GM18508 (cell line): Measurements from ENCODE around the gene MYO1D.

ENCODE experiments used
- ATAC-seq: cut with Tn5 transposase; IDR thresholded peaks from one replicate; pipeline ENCODE4 v1.9.1; 2021; ENCODE audit warnings: moderate number of reproducible peaks; ENCODE audit not compliant: insufficient read depth, unreplicated experiment

The MYO1D gene

DNA sequence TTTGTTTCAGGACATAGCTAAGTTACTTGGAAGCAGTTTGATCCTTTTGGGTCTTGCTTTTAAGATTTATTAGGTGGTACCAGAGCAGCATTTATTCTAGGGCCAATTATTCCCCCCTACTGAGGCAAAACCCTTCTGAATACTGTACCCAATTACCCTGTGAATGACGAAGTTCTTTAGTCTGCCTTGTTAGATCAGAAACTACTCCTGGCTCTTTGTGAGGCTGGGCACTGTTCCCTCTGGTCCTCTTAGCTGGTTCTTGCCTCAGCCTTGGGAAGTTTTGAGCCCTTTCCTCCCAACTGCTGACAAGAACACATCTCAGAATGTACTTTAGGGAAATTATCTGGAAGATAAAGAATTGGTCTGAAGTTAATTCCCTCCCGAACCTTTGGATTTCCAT lies 274.5 kb downstream of the MYO1D start:
- ATAC-seq, result no peak

DNA sequence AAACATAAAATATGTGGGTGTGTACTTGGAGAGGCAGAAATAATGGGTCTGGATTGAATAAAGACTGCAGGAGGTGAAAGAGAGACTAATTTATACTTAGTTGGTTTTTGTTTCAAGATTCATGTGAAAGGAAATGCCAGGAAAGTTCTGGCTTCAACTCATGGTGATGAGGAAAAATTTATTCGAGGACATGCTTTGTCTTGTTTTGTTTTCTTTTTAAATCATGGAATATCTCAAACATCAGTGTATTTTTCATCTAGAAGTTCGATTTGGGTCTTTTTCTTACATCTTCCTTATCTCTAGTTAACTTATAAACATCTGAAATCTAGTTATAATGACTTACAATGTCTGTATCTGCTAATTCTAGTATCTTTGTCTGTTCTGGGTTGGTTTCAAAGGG lies 275.1 kb downstream of the MYO1D start:
- ATAC-seq, result no peak

- ATAC-seq, result no peak
Observed at GRCh38 chr17:32596628-32597027, 280.3 kb downstream of the MYO1D start.

GRCh38 chr17:32596206-32596605 lies 280.7 kb downstream of the MYO1D start:
- no peak for ATAC-seq

DNA sequence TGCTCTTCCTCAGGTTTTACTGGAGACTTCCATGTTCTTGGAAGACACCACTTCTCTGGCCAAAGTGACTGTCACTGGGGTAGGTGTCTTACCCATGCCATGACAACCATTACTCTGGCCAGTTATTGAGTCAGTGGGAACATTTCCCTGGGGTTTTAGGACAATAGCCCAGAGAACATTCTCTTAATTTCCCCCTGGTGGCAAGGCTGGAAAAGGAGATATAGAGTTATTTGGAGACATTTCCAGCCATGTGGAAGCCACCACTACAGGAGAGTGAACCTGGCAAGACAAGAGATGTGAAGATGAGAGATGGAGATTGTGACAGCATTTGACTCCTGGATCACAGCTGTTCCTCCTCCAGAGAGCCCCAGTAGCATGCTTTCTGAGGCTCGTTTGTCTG lies 283.9 kb downstream of the MYO1D start:
- no peak for ATAC-seq

DNA sequence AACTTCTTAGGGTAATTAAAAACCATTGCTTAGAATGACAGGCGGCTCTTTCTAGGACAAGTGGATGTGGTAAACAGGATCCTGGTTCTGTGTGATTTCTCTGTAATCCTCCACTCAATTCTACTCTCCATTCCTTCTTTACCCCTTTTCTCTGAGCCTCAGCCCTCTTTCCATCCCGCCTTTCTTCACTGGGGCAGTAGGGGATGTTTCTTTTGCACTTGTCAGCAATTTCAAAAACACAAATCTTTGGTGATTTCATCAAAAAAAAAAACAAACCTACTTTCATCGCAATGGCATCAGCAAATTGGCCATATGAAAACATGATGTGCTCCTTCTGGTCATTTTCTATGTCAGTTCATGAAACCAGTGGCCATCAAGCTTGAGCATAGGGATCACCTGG lies 285.5 kb downstream of the MYO1D start:
- ATAC-seq, result no peak

GRCh38 chr17:32590974-32591373 lies 285.9 kb downstream of the MYO1D start:
- no peak for ATAC-seq

DNA sequence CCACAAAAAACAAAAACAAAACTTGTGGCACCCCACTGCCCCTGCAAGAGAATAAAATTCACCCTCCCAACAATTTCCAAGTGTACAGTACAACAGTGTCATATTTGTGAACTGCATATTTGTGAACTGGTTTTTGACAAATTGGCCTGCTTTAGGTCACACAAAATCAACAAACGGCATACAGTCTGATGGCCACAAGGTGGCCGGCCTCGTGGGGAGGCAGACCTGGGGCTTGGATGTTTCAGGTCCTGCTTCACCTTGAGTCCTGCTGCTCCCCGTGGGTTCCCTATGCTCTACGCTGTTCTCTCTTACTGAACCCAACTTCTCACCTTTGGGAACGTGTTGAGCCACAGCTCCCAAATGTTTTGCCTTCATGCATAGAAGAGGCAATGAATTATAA lies 287.9 kb downstream of the MYO1D start:
- no peak for ATAC-seq

GRCh38 chr17:32588135-32588534 lies 288.8 kb downstream of the MYO1D start:
- ATAC-seq, result no peak

- ATAC-seq, result no peak
Observed at GRCh38 chr17:32586666-32587065, 290.3 kb downstream of the MYO1D start.

- ATAC-seq, result no peak
Observed at GRCh38 chr17:32584792-32585191, 292.1 kb downstream of the MYO1D start.

GRCh38 chr17:32583053-32583452 lies 293.9 kb downstream of the MYO1D start:
- no peak for ATAC-seq

DNA sequence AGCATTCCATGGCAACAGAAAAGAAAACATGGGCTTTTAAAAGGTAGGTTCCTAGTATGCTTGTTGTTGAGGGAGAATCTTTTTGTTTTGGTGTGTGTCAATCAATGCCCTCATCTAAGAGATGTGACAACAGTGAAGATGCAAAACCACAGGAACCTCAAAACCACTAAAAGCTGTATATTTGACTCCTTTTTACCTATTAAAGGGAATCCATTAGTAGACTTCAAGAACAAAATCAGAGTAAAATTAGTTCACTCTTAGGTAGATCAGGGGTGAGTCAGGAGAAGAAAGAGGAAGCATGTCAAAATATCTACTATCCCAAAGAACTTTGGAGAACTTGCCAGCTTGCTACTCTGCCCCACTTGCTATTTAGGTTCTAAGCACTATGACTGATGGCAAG lies 301.1 kb downstream of the MYO1D start:
- ATAC-seq, result no peak

GRCh38 chr17:32570081-32570396 lies 306.9 kb downstream of the MYO1D start:
- no peak for ATAC-seq

- no peak for ATAC-seq
Observed at GRCh38 chr17:32569171-32570080, 307.5 kb downstream of the MYO1D start.

DNA sequence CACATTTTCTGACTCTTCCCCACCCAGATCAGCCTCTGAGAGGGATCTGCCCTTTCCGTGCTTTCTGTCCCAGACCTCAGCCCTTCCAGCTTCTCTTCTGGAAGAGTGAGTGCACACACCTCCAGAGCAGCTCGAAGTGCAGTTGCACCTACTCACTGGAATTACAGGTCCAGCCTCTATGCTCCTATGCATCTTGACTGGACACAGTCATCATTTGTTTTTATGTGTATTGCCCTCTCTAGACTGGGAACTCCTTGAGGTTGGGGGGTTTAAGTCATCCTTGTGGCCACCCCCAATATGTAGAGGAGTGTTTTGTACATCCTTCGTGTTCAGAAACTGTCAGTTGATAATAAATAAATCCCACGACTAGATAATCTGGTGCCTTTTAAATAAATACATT lies 308.2 kb downstream of the MYO1D start:
- ATAC-seq, result no peak

GRCh38 chr17:32567511-32567910 lies 309.4 kb downstream of the MYO1D start:
- ATAC-seq, result no peak

GRCh38 chr17:32567086-32567485 lies 309.8 kb downstream of the MYO1D start:
- ATAC-seq, result no peak

GRCh38 chr17:32566303-32566702 lies 310.6 kb downstream of the MYO1D start:
- ATAC-seq, result no peak

DNA sequence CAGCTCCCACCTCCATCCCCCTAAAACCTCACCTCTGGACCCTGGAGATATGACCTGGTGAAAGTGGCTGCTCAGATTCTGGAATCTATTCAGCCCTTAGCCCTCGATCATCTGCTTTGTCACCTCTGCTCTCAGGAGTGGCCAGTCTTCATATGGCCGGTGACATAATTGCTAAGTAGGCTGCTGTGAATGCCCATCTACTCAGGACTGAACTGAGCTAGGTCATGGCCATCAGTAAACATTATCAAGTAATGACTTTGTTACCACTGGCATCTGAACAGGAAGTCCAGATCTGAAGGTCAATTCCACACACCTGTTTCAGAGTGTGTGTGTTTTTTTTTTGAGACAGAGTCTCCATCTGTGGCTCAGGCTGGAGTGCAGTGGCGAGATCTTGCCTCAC lies 311.5 kb downstream of the MYO1D start:
- no peak for ATAC-seq

- no peak for ATAC-seq
Observed at GRCh38 chr17:32564325-32564724, 312.6 kb downstream of the MYO1D start.

- ATAC-seq, result no peak
Observed at GRCh38 chr17:32563583-32563982, 313.3 kb downstream of the MYO1D start.
